Measurements from ENCODE around the gene PILRA. TPM values are rescaled to one million over a fixed set of nuclear protein-coding genes. Genes with fewer than 3 reads are reported as not detected.
A peak's percentile ranks its signal among the peaks of the same experiment; 100 is the strongest.

Gene PILRA
- total RNA-seq, 1 experiment from 2014 or later, result not detected

DNA sequence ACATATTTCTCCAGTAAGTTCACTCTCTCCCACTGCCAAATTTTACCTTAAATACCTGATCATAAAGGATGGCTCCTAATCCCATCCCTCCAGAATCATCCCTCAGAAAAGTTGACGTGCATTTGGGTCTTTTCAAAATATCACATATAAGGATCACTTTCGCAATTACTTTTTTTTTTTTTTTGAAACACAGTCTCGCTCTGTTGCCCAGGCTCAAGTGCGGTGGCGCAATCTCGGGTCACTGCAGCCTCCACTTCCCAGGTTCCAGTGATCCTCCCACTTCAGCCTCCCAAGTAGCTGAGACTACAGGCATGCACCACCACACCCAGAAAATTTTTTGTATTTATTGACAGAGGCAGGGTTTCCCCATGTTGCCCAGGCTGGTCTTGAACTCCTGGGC lies 37.8 kb downstream of the PILRA start:
- DNase-seq (ENCODE audit: low read depth), result no peak

DNA sequence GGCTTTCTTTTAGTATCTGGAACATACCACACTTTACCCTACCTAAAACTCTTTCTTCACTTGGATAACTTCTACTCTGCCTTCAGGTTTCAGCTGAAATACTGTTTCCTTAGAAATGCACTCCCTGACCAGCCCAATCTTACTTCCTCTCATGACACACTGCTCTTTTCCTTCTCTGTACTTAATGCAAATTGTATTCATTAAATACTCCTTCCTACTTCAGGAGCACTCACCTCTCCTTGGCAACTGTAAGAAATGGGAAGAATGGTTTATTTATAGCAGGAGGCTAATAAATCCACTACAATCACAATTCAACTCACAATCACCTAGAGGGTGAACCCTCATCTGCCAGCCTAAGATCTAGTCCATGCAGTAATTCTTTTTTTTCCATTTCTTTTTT lies 40.1 kb downstream of the PILRA start:
- no peak for DNase-seq (ENCODE audit: low read depth)

DNA sequence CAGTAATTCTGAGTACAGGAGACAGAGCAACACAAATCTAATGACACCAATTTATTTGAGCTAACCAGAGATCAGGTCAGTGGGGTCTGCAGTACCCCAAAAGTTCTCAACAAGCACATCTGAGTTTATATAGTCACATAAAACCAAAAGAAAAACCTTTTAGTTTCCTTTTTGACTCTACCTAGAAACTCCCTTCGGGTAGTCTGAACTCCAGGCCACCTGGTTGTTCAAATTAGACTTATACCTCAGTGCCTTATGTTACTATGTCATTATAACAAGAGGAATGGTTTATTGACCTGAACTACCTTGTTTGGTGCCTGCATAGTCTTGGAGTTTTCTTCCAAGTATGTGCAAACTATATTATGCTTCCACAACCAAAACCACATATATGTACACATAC lies 40.6 kb downstream of the PILRA start:
- no peak for DNase-seq (ENCODE audit: low read depth)

DNA sequence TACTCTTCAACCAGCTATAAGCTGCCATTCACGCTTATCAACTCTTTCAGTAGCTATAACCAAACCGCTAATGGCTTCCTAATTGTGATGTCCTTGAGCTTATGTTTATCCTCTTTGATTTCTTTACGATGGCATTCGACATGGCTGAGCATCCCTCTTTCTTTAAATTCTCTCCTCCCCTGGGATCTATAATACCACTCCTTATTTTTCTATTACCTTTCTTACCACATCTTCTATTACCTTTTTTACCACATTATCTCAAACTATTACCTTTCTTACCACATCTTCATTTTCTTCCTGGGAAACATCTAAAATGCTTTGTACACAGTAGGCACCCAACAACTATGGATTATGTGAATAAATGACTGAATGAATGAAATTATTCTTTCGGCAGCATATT lies 42.2 kb downstream of the PILRA start:
- no peak for DNase-seq (ENCODE audit: low read depth)

DNA sequence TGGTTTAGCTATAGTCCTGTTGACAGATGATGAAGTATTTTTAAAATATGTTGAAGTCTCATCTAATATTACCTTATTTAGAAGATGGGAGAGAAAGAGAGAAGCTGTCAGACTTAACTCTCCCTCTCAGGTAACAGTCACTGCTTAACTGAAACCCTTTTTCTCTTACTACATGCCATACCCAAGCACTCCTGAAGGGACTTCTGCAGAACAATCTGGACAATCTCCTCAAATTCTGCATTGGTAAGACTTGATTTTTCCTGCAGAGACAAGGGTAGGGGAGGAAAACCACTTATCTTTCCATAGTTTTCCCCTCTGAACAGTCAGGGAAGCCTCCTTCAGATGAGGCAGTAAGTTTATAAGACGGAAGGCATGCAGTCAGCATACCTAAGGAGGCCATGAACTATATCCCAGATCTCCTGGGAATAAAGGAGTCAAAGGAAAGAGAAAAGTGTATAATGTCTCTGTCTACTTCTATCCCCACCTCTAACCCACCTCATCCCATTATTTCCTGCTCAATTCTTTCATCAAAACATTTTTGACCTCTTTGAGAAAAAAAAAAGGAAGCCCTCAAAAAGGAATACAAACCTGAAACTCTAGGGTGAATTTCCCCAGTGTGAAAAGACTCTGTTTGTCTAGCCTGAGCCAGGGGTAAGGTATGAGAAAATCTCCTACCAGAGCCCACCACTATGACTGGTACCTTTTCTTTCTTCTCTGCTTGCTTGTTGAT lies 45.8 kb downstream of the PILRA start:
- DNase-seq (ENCODE audit: low read depth), result no peak

DNA sequence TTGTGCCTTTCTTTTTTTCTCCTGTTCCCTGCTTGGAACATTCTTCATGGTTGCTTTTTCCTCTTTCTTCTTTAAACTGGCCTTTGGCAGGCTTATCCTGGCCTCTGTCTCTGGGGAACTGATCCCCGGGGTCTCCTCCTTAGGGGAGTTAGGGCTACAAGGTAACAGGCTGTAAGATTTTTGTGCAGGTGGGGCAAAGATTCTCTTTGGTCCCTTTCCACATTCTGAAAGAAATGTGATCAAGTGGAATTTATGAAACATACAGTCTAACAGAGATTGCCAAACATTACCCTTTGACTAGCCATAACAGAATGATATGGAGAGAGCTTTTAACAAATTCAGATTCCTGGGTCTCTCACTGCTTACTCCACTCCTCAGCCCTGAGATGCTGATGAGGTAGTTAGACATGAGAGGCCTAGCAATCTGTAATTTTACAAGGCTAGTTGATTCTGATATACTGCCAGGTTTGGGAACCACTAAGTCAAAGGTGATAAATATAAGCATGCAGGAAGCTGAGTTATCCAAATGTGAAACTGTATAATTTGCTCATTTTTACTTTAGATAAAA lies 46.5 kb downstream of the PILRA start:
- DNase-seq (ENCODE audit: low read depth), result no peak

DNA sequence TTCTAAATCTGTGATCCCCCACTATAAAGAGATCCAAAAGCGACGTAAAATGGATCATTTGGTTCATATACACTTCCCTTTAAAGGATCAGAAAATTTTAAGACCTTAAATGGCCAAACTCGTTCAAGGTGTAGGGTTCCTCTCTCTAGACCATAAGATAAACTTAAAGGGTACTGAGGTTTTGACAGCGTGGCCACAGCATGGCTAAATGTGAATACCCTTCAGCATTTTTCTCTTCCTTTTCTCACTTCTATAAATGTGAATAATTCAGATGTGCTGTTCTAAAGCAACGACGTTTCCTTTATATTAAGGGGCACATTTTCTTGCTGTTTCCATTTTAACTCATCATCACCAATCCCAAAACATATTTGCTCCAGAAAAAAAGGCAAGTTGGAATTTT lies 50.0 kb downstream of the PILRA start:
- no peak for DNase-seq (ENCODE audit: low read depth)

DNA sequence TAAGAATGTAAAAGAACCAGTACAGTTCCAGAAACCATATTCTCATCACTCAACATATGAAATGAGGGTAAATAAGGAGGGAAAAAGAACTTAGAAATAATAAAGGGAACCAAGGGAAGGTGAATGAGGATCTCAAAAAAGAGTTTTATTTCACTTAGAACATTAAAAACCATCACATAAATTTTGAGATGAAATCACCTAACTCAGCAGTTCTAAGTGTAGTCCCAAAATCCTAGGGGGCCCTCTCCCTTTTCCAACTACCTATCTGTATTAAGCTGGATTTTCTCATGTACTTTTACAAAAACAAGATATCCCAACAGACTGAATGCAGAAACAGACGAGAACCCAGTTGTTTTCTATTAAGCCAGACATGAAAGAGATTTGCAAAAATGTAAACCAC lies 52.1 kb downstream of the PILRA start:
- DNase-seq (ENCODE audit: low read depth), result no peak

DNA sequence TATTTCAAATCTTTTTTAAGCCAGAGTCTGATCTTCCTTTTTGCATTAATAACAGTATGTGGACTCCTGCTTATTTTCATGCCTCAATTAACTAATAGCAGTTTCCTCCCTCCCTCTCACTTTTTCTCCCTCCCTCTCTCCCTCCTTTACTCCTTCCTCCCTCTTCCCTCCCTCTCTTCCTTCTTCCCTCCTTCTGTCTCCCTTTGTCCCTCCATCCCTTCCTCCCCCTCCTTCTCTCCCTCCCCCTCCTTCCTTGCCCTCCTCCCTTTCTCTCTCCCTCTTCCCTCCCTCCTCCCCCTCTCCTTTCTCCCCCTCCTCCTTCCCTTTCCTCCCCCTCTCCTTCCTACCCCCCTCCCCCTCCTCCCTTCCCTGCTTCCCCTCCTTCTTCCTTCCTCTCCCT lies 53.2 kb downstream of the PILRA start:
- no peak for DNase-seq (ENCODE audit: low read depth)

DNA sequence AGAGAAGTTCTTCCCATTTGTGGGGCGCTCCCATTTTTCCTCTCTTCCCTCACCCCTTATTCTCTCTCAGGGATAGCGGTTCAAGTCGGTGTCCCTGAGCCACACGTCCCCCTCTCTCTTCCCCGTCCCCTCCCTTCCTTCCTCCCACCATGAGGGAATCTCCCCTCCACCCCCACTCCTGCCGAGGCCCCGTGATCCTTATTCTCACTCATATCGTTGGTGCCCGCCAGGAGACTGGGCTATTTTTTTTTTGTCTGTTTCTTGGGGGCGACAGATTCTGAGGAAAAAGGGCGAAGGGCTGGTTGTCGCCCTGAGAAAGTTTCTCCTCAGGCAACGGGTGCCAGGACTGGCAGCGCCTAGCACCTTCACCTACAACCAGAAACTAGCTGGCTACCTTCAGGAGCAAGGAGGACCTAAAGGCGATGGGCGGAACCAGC lies 54.5 kb downstream of the PILRA start:
- no peak for DNase-seq (ENCODE audit: low read depth)

DNA sequence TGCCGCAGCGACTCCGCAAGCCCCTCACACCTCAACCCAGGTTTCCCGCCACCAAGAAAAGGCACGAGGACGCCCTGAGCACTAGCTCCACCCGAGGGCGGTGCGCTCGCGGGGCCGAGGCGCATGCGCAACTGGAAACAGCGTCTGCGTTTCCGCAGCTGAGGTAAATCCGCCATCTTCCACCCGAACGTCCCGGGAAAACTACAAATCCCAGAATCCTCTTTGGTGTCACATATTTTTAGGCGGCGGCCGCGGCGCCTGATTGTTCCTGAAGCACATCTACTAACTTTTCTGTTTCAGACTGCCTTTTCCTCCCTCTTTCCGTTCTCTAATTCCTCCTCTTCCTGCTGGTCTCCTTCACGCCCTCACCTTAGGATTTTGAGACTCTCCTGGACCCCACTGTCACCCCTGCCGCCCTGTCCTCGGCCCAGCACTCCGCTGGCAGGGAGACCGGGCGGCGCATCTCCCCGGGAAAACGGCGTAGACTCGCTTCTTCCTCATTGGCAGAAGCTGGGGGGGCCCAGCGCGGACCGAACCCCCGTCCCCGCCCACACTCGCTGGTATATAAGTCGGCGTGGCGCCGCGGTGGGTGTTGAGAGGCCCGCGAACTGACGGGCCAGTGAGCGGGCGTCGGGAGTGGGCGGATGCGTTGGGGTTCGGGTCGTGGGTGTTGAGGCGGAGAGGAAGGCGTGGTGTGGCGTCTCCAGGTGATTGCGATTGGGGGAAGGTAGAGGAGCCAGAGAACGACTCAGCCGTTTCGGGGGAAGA lies 55.1 kb downstream of the PILRA start, which contains the start of gene ZCWPW1:
TSS of gene ZCWPW1 (minus strand) at position 505 of the 768 bp plus-strand sequence. CDS start 8,054 bp downstream, outside the sequence.
- DNase-seq (ENCODE audit: low read depth), result peak; percentile 98

DNA sequence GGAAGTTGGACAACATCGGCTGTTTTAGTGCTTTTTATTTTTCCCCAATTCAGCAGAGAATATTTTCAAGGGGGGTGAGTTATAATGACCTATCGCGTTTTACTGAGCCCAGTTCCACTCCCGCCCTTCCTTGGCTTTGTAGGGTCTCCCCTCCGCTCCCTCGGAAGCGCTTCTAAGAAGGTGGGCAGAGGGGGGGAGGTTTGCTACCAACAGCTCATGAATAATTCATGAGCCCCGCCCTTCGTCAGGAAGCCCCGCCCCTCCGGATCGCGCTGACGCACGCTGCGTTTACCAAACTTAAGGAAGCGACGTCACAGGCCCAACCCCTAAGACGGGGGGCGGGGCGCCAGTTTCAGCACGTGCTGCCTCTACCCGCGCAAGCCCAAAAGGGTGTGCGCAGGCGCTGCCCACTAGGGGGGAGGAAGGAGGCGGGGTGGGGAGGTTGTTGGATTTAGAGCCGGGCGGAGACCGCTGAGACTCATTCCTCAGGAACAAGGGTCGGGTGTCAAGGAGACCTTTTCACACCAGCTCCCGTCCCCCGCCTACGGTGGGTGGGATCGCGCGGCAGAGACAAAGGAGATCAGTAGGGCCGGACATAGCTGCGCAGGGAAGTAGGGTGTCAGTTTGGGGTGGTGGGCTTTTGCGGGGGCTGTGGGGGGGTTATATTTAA lies 55.8 kb downstream of the PILRA start:
- peak; percentile 100 for DNase-seq (ENCODE audit: low read depth)

DNA sequence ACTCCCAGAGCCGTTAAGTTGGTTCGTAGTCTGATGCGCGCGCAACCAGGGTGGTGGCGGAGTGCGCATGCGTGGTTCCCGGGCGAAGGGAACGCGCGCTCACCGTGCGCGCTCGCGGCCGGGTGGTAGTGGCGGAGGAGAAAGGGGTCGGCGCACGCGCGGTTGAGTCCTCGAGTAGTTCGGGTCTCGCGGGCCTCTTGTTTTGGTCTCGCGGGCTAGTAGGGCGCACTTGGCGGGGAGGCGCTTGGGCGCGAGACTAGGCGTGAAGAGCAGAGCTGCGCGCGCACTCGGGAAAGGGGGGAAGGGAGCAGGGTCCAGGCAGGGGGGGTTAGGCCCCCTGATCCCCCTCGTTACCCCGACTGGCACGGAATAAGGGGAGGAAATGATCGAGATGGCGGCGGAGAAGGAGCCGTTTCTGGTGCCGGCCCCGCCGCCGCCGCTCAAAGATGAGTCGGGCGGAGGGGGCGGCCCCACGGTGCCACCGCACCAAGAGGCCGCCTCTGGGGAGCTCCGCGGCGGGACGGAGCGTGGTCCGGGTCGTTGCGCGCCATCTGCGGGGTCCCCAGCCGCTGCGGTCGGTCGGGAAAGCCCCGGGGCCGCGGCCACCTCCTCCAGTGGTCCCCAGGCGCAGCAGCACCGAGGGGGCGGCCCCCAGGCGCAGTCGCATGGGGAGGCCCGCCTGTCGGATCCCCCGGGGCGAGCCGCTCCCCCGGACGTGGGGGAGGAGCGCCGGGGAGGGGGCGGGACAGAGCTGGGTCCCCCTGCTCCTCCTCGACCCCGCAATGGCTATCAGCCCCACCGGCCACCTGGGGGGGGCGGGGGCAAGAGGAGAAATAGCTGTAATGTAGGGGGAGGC lies 56.6 kb downstream of the PILRA start, which contains the start of gene MEPCE:
TSS of gene MEPCE (plus strand) at position 195 of the 856 bp plus-strand sequence. CDS start at position 383, 188 bp downstream.
- peak; percentile 97 for DNase-seq (ENCODE audit: low read depth)

DNA sequence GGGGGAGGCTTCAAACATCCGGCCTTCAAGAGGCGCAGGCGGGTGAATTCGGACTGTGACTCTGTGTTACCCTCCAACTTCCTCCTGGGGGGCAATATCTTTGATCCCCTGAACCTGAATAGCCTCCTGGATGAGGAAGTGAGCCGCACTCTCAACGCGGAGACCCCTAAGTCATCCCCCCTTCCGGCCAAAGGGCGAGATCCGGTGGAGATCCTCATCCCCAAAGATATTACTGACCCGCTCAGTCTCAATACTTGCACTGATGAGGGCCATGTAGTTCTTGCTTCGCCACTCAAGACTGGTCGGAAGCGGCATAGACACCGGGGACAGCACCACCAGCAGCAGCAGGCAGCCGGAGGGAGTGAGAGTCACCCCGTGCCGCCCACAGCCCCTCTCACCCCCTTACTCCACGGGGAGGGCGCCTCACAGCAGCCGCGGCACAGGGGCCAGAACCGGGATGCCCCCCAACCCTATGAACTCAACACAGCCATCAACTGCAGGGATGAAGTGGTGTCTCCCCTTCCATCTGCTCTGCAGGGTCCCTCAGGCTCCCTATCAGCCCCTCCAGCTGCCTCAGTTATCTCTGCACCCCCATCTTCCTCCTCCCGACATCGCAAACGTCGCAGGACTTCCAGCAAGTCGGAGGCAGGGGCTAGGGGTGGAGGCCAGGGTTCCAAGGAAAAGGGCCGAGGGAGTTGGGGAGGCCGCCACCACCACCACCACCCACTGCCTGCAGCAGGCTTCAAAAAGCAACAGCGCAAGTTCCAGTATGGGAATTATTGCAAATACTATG lies 57.4 kb downstream of the PILRA start:
- no peak for DNase-seq (ENCODE audit: low read depth)

DNA sequence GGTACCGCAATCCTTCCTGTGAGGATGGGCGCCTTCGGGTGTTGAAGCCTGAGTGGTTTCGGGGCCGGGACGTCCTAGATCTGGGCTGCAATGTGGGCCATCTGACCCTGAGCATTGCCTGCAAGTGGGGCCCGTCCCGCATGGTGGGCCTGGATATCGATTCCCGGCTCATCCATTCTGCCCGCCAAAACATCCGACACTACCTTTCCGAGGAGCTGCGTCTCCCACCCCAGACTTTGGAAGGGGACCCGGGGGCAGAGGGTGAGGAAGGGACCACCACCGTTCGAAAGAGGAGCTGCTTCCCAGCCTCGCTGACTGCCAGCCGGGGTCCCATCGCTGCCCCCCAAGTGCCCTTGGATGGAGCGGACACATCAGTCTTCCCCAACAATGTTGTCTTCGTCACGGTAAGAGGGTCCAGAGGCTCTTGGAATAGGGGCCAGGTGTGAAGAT lies 58.0 kb downstream of the PILRA start:
- no peak for DNase-seq (ENCODE audit: low read depth)

DNA sequence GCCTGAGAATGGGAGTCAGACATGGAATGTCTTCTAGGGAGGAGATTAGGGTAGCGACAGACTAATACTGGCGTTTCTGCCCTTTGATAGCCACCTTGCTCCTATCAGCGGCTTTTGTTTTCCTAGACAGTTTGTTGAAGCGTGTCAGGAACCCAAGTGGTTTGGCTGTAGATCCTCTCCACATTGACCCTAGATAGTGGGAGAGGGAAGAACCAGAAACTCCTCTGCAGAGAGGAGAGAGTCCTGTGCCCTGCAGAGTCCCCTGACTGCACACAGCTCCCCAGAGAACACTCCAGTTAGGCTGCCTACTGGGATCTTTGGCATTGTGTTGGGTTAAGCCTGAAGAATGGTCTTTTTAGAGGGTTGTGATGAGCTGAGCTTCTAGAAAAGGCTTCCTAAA lies 58.8 kb downstream of the PILRA start:
- DNase-seq (ENCODE audit: low read depth), result no peak

DNA sequence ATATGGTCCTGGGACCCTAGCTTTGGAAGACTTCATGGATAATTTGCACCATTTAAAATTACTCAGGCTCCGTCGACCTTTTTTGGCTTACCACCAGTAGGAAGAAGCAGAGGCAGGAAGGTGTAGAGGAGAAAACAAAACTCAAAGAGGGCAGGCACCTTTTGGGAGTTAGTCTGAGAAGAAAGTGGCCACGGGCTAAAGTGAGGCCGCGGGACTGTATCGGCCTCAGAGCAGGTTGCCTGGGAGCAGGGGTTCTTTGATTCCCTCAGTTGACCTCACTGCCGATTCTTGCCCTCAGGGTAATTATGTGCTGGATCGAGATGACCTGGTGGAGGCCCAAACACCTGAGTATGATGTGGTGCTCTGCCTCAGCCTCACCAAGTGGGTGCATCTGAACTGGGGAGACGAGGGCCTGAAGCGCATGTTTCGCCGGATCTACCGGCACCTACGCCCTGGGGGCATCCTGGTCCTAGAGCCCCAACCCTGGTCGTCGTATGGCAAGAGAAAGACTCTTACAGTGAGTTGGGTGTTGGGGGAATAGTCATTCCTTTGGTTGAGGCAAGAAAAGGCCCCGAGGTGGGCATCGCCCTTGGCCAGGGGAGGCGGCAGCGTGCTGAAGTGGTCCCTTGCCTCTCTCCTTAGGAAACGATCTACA lies 59.5 kb downstream of the PILRA start:
- DNase-seq (ENCODE audit: low read depth), result no peak

DNA sequence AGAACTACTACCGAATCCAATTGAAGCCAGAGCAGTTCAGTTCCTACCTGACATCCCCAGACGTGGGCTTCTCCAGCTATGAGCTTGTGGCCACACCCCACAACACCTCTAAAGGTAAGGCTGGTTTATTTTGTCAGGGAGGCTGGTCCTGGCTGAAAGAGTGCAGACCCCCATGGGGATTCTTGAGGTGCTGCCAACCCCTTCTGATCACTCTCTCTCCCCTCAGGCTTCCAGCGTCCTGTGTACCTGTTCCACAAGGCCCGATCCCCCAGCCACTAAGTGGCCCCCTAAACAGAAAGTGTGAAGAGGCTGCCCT lies 59.9 kb downstream of the PILRA start:
- no peak for DNase-seq (ENCODE audit: low read depth)

DNA sequence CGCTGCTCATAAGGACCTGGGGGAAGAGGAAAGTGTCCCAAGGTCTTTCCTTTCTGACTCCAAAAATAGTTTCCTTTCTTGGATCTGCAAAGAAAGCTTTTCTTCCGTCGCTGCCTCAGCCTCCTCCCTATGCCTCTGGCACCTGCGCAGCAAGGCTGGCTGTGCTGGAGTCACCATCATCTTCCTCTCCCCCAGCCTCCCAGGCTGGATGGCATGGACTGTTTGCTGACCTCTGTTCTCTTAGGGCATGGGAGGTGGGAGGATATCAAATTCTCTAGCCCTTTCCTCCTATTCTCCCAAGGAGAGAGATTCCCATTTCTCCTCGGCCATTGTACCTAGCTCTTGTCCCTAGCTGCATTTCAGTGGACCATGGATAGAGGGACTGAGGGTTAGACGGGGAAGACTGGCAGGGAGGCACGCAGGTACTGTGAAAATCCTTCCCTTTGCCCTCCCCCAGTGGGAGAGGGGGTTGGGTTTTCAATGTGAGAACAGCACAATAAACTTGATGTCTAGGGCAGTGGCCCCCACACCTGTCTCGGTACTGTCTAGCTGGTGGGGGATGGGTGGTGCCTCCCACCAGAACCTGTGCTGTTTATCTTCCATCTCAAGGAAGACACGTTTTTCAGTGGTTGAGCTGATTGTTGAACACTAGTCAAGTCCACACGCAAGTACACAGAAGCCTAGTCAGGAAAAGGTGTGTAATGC lies 60.5 kb downstream of the PILRA start:
- no peak for DNase-seq (ENCODE audit: low read depth)
